Omental fat pad (tissue), 4 donors: ENCODE data around the gene PRKCA. TPM values are rescaled to one million over a fixed set of nuclear protein-coding genes. Genes with fewer than 3 reads are reported as not detected.

ENCODE experiments used
- ATAC-seq: fragments of 150-250 bp; one replicate; pipeline ENCODE4 v1.9.1; 2016; ENCODE audit warnings: mild to moderate bottlenecking, moderate library complexity; ENCODE audit not compliant: low FRiP score
- DNase-seq: peaks from one replicate; pipeline ENCODE4 v3.0.0-alpha.2; 2019; ENCODE audit warnings: low spot score
- total RNA-seq, 4 donors: library from RNA; depleted of rRNA; stranded (reverse); fragments of >200 nt; gene quantifications; one replicate each; pipeline ENCODE4 v1.1.0, GENCODE V29; 2016
- TF ChIP-seq, protein P1 (sequence below), 3 donors: fragments of 450-650 bp; IDR thresholded peaks; one replicate each; pipeline ENCODE4 v1.5.1; 2016 to 2017; ENCODE audit warnings: antibody characterized with exemption in 3 of 3, mild to moderate bottlenecking in 3 of 3, moderate library complexity in 2 of 3

Gene PRKCA
- total RNA-seq, 4 donors from 2014 or later = 6.7 to 14.3 (median 10.3) TPM

DNA sequence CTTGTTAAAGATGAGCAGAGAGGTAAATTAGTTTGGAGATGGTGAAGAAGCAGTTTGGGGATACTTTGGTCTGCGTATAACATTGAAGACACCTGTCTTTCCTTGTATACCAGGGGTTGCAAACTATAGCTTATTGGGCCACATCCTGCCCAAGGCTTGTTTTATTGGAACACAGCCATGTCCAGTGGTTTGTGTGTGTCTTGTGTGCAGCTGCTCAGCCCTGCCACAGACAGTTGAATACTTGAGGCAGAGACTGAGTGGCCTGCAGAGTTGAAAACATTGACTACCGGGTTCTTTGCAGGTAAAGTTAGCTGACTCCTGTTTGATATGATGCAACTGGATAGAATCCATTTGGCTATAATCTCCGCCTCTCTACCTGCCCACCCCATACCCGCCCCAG, 224.4 kb downstream of the PRKCA start:
- TF ChIP-seq, protein P1, sequence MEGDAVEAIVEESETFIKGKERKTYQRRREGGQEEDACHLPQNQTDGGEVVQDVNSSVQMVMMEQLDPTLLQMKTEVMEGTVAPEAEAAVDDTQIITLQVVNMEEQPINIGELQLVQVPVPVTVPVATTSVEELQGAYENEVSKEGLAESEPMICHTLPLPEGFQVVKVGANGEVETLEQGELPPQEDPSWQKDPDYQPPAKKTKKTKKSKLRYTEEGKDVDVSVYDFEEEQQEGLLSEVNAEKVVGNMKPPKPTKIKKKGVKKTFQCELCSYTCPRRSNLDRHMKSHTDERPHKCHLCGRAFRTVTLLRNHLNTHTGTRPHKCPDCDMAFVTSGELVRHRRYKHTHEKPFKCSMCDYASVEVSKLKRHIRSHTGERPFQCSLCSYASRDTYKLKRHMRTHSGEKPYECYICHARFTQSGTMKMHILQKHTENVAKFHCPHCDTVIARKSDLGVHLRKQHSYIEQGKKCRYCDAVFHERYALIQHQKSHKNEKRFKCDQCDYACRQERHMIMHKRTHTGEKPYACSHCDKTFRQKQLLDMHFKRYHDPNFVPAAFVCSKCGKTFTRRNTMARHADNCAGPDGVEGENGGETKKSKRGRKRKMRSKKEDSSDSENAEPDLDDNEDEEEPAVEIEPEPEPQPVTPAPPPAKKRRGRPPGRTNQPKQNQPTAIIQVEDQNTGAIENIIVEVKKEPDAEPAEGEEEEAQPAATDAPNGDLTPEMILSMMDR (IDR thresholded peaks at IDR 0.05) = no peak
- ATAC-seq = no peak

DNA sequence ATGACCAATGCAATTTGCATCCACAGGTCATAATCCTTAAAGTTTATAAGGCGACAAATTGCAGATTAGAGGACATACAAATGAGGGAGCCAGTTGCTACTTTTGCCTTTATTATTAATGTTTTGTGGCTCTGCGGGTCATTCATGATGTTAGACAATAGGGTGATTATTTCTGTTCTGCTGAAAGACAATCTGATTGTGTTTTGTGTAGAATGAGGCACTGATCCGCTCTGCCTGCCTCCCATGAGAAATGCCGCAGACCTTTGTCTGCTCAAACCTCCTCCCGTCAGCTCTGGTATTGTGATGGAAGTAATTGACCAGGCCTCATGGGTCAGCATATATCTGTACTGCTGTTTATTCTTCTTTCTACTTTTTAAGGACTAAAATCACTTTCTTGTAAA, 224.9 kb downstream of the PRKCA start:
- no peak for DNase-seq
- no peak for ATAC-seq
- TF ChIP-seq, protein P1 (IDR thresholded peaks at IDR 0.05) = no peak

More for the DNA sequence above, 224.4 kb downstream of the PRKCA start:
- DNase-seq = no peak

DNA sequence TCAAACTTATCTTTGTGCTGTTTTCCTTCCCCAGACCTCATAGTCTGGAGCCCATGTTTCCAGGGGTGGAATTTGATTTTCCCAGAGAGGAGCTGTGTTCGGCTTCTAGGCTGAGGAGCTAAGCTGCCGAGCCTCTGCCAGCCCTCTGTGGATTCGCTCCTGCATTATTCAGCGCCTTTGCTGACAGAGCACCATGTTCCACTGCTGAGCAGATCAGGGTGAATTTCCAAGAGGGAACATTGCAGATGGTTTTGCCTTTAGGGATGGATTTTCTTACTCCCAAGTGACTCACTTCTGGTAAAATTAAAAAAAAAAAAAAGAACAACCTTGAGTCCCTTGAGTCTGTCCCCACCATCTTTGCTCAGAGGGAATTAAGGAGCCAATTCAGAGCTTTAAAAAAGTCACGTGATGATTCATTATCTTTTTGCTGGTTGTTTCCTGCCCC, 229.5 kb downstream of the PRKCA start:
- TF ChIP-seq, protein P1 (IDR thresholded peaks at IDR 0.05) = no peak
- DNase-seq (no peak), ATAC-seq (no peak)

DNA sequence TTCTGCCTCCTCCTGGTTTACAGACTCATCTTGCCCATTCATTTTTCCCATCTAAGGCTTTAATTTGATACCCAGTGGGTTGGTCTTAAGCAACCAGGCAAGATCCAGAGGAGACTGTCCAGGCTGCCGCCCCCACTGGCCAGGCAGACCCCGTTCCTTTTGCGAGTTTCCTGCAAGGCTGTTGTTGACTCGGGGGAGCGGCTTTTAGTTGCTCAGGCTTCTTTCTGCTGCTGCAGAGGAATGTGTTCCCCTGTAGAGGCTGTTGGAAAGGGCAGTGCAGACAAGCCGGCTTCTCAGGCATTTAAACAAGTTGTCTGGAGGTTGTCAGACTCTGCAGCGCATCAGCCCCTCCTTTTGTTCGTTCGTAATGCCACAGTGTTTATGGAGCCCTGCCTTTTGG, 231.2 kb downstream of the PRKCA start:
- peak; percentile 32 for ATAC-seq
- no peak for DNase-seq
- TF ChIP-seq, protein P1 (IDR thresholded peaks at IDR 0.05) = no peak

DNA sequence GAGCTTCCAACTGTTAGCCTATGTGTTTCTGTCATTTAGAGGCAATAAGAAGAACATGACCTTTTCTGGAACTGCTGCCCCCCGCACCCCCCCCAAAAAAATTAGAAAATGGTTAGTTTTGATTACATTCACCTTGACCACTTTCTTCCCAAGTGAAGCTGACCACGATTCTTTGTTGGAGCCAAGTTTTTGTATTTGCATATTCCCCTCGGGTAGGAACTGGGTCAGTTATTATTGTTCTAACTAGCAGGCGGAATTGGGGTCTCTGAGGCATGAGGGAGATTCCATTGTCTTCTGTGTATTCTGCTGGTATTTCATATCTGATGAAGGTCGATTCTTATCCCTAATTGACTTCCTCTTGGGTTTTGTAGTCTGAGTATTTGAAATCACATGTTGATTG, 231.6 kb downstream of the PRKCA start:
- TF ChIP-seq, protein P1 (IDR thresholded peaks at IDR 0.05) = no peak
- ATAC-seq = no peak
- no peak for DNase-seq

DNA sequence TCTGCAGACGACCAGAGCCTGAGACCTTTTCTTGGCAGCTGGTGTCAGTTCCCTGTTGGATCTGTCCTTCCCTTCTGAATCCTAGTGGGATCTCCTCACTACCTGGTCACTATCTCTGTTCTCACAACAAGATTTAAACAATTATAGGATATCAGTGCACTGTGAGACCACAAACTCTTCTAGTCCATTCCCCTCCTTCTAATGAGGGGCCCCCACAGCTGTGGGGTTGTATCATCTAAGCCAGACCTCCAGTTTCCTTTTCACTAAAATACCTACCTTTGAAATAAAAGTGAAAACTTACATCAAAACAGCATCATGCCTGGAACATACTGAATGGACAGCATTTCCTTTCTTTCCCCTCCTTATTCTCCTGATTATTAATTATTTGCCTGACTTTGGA, 233.2 kb downstream of the PRKCA start:
- no peak for ATAC-seq
- TF ChIP-seq, protein P1 (IDR thresholded peaks at IDR 0.05) = no peak
- no peak for DNase-seq

DNA sequence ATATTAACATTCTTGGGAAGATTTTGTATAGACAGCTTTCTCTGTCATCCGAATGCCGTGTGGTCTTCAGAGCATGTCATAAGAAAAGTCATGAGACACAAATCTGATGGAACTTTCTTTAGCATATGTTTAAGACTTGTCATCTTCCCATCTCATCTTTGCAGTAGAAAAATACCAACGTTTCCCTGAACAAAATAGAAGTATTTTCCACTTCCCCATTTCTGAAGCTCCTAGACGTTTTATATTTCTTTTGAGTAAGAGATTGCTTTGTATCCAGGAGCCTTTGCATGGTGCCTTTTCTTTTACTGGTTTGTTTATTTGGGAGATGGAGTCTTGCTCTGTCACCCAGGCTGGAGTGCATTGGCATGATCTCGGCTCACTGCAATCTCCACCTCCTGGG, 235.1 kb downstream of the PRKCA start:
- TF ChIP-seq, protein P1 (IDR thresholded peaks at IDR 0.05) = no peak
- DNase-seq (no peak), ATAC-seq (no peak)
